ENCODE results near the gene CCZ1B.
"Not testable (repeated sequence)": the region's sequence is repeated elsewhere in the genome, so short reads cannot be mapped to it uniquely, and the experiment has no call there.

GRCh38 chr7:6825236-6826125 lies 594 bp downstream of the CCZ1B start:
- TF ChIP-seq CTCF (conservative IDR thresholded peaks at IDR 0.05; ENCODE audit: low read length); EZH2phosphoT487 (IDR thresholded peaks at IDR 0.05; ENCODE audit: borderline replicate concordance, low read depth, low read length): not testable (repeated sequence)

Measured in OCI-LY7 (cell line).